ENCODE results near the gene ZNF774. TPM values are rescaled to one million over a fixed set of nuclear protein-coding genes. Genes with fewer than 3 reads are reported as not detected.
A peak's percentile ranks its signal among the peaks of the same experiment; 100 is the strongest.

Gene ZNF774
- total RNA-seq, 1 experiment from 2014 or later: 4.0 TPM

DNA sequence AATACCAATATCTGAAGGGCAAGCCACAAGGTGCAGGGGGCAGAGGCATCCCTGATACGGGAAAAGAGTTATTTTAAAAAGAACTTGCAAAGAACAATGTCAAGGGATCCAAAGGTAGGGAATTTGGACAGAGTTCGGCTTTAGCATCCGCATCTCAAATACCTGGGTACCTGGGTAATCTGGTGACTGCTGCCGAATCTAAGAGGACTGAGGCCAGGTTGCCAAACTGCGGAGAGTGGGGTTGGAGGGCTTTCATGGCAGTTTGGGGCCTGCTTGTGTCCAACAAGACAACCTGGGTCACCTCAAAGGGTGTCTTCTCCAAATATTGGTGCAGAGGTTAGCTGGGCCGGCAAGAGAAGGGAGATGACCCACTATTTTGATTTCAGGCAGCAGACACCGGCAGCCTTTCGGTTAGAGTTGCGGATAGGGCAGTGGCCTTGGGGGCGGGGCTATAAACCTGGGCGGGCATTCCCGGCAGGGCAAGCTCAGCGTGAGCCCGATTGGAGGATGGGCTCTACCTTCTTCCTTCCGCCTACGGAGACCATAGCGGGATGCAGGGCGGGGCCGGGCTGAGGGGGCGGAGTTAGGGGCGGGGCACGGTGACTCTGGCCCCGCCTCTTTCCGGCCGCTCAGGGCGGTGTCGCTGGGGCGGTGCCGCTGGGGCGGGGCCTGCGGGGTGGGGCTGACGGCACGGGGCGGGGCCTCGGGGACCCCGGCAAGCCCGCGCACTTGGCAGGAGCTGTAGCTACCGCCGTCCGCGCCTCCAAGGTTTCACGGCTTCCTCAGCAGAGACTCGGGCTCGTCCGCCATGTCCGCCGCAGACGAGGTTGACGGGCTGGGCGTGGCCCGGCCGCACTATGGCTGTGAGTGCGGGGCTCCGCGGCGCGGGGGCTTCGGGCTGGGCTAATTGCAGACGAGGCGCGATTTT, 35.7 kb downstream of the ZNF774 start, which contains the start of gene IQGAP1:
TSS of gene IQGAP1 (plus strand) at position 709 of the 928 bp plus-strand sequence. CDS start at position 809, 100 bp downstream.
- Histone ChIP-seq H3K27me3 (ENCODE audit: insufficient read depth, low read length) (no peaks in the 10 kb centered on the region), H3K36me3 (ENCODE audit: control insufficient read depth in 1 of 2, insufficient read depth in 2 of 2, low read length in 2 of 2) (peaks cover 0 to 18% of the 10 kb centered on the region in 2 experiments; a peak in 3 of 4 replicates), H4K20me1 (ENCODE audit: insufficient read depth) (no peaks in the 10 kb centered on the region), H3K4me3 (replicated peaks in 1 of 2; ENCODE audit: low read depth in 1 of 2, low read length in 2 of 2) (peak within 1 kb of the TSS; percentile 75 to 92), H3K27ac (ENCODE audit: low read depth, low read length) (peak within 1 kb of the TSS; percentile 70), H3K9ac (ENCODE audit: low read length) (peak within 1 kb of the TSS; percentile 80), H3K4me2 (ENCODE audit: low read length) (peak within 1 kb of the TSS; percentile 93), H3K9me3 (ENCODE audit: control insufficient read depth in 1 of 2, insufficient read depth in 1 of 2, low read depth in 1 of 2, low read length in 2 of 2) (no peaks in the 10 kb centered on the region), H3K79me2 (ENCODE audit: insufficient read depth, low read length) (peaks cover 43% of the 10 kb centered on the region), H3K9me2 (ENCODE audit: insufficient read depth) (no peaks in the 10 kb centered on the region), H2AFZ (ENCODE audit: low read depth, low read length, poor library complexity, severe bottlenecking) (peak within 1 kb of the TSS; percentile 83), H3K4me1 (ENCODE audit: control insufficient read depth in 1 of 2, insufficient read depth in 2 of 2, low read length in 2 of 2) (peaks cover 6 to 15% of the 10 kb centered on the region in 2 experiments; a peak in 3 of 4 replicates)
- ChIA-PET POLR2A (interaction anchor here (0.6 to 2.4 kb wide), 18 partner anchors 9 to 1503 kb away, joined by 3 to 13 read pairs (median 3); no protein-coding TSS in a partner anchor), RAD21 (ENCODE audit: low non-redundant PET in 1 of 2, low total read pairs in 2 of 2, uncharacterized antibody in 2 of 2, unreplicated experiment in 2 of 2) (interaction anchor here (0.7 to 1.2 kb wide), 5 partner anchors 13 to 83 kb away, joined by 3 to 4 read pairs (median 4); no protein-coding TSS in a partner anchor), CTCF (interaction anchor here (0.9 to 1.4 kb wide), 2 partner anchors 28 to 95 kb away, joined by 3 to 4 read pairs; no protein-coding TSS in a partner anchor)
- intact Hi-C loops (cut with micrococcal nuclease): loop anchor here (1.0 kb wide), 1 partner anchor 13 kb away; no protein-coding TSS in a partner anchor
- ATAC-seq (peak; percentile 95), DNase-seq (ENCODE audit: low read depth, low spot score) (peak; percentile 92)
- TSS peak; percentile 99 for BruUV-seq (replicated peaks)
- peak; percentile 57; the same call in 1 of the 2 replicates for TF ChIP-seq SP1 (IDR thresholded peaks at IDR 0.05; ENCODE audit: low read depth)
- no peak for TF ChIP-seq TCF7L2 (IDR thresholded peaks at IDR 0.05; ENCODE audit: borderline replicate concordance, extremely low read depth, insufficient read depth, insufficient read length)
- no peak for TF ChIP-seq RAD21 (IDR thresholded peaks at IDR 0.05; ENCODE audit: low read depth)
- peak; percentile 28 for TF ChIP-seq POLR2A (IDR thresholded peaks at IDR 0.05; ENCODE audit: borderline replicate concordance, extremely low read depth, insufficient read depth, insufficient read length)
- TF ChIP-seq EGR1 (IDR thresholded peaks at IDR 0.05; ENCODE audit: low read depth): peak; percentile 59
- TF ChIP-seq YY1 (IDR thresholded peaks at IDR 0.05; ENCODE audit: extremely low read depth, insufficient replicate concordance, low read depth, low read length): peak; percentile 76
- TF ChIP-seq, protein P1, sequence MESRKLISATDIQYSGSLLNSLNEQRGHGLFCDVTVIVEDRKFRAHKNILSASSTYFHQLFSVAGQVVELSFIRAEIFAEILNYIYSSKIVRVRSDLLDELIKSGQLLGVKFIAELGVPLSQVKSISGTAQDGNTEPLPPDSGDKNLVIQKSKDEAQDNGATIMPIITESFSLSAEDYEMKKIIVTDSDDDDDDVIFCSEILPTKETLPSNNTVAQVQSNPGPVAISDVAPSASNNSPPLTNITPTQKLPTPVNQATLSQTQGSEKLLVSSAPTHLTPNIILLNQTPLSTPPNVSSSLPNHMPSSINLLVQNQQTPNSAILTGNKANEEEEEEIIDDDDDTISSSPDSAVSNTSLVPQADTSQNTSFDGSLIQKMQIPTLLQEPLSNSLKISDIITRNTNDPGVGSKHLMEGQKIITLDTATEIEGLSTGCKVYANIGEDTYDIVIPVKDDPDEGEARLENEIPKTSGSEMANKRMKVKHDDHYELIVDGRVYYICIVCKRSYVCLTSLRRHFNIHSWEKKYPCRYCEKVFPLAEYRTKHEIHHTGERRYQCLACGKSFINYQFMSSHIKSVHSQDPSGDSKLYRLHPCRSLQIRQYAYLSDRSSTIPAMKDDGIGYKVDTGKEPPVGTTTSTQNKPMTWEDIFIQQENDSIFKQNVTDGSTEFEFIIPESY (IDR thresholded peaks at IDR 0.05; ENCODE audit: extremely low read depth, insufficient replicate concordance, low read length): no peak
- TF ChIP-seq, protein P2, sequence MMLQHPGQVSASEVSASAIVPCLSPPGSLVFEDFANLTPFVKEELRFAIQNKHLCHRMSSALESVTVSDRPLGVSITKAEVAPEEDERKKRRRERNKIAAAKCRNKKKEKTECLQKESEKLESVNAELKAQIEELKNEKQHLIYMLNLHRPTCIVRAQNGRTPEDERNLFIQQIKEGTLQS (IDR thresholded peaks at IDR 0.05): no peak
- no peak for TF ChIP-seq JUND (IDR thresholded peaks at IDR 0.05)
- peak; percentile 57; the same call in 1 of the 2 replicates for TF ChIP-seq SIN3A (IDR thresholded peaks at IDR 0.05; ENCODE audit: low read depth)
- TF ChIP-seq, protein P3, sequence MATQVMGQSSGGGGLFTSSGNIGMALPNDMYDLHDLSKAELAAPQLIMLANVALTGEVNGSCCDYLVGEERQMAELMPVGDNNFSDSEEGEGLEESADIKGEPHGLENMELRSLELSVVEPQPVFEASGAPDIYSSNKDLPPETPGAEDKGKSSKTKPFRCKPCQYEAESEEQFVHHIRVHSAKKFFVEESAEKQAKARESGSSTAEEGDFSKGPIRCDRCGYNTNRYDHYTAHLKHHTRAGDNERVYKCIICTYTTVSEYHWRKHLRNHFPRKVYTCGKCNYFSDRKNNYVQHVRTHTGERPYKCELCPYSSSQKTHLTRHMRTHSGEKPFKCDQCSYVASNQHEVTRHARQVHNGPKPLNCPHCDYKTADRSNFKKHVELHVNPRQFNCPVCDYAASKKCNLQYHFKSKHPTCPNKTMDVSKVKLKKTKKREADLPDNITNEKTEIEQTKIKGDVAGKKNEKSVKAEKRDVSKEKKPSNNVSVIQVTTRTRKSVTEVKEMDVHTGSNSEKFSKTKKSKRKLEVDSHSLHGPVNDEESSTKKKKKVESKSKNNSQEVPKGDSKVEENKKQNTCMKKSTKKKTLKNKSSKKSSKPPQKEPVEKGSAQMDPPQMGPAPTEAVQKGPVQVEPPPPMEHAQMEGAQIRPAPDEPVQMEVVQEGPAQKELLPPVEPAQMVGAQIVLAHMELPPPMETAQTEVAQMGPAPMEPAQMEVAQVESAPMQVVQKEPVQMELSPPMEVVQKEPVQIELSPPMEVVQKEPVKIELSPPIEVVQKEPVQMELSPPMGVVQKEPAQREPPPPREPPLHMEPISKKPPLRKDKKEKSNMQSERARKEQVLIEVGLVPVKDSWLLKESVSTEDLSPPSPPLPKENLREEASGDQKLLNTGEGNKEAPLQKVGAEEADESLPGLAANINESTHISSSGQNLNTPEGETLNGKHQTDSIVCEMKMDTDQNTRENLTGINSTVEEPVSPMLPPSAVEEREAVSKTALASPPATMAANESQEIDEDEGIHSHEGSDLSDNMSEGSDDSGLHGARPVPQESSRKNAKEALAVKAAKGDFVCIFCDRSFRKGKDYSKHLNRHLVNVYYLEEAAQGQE (IDR thresholded peaks at IDR 0.05; ENCODE audit: low read depth): no peak
- TF ChIP-seq CEBPB (IDR thresholded peaks at IDR 0.05; ENCODE audit: low read depth): no peak
- no peak for TF ChIP-seq ZNF274 (IDR thresholded peaks at IDR 0.05; ENCODE audit: low read depth, low read length)
- peak; percentile 86 for TF ChIP-seq SRF (IDR thresholded peaks at IDR 0.05; ENCODE audit: low read depth)
- TF ChIP-seq ZFX (IDR thresholded peaks at IDR 0.05): no peak
- TF ChIP-seq EZH2phosphoT487 (IDR thresholded peaks at IDR 0.05; ENCODE audit: borderline replicate concordance): no peak
- TF ChIP-seq CBX3 (IDR thresholded peaks at IDR 0.05; ENCODE audit: low read depth): no peak
- TF ChIP-seq POLR2AphosphoS5 (IDR thresholded peaks at IDR 0.05; ENCODE audit: low read depth, low read length): peak; percentile 94
- TF ChIP-seq, protein P4, sequence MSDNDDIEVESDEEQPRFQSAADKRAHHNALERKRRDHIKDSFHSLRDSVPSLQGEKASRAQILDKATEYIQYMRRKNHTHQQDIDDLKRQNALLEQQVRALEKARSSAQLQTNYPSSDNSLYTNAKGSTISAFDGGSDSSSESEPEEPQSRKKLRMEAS (IDR thresholded peaks at IDR 0.05): no peak
- no peak; the same call in 1 of the 2 replicates for TF ChIP-seq ELF1 (IDR thresholded peaks at IDR 0.05; ENCODE audit: borderline replicate concordance, low read depth)
- no peak for TF ChIP-seq EZH2 (IDR thresholded peaks at IDR 0.05)
